Panc1 (cell line): Measurements from ENCODE around the gene EPN2. TPM values are rescaled to one million over a fixed set of nuclear protein-coding genes. Genes with fewer than 3 reads are reported as not detected.

Source experiments
- ATAC-seq: fragments of 200-7000 bp; cut with Tn5 transposase; 2 replicates; pipeline ENCODE4 v1.9.1; 2020; ENCODE audit warnings: mild to moderate bottlenecking, moderate library complexity
- BruUV-seq: library from RNA; stranded (reverse); fragments of 400-500 nt; replicated peaks from 2 replicates; lab custom pipeline; 2021; lab: Mats Ljungman, UMichigan
- CTCF ChIA-PET: fragments of 300-600 bp; sonication (Branson Sonifier 250); formaldehyde crosslinking; loops from one replicate; lab custom pipeline; 2022; ENCODE audit warnings: antibody characterized with exemption; lab: Charles Lee
- POLR2A ChIA-PET: fragments of 300-600 bp; sonication (Branson Sonifier 250); formaldehyde crosslinking; loops from one replicate; lab custom pipeline; 2022; ENCODE audit warnings: antibody characterized with exemption; lab: Charles Lee
- DNase-seq: peaks from one replicate; pipeline ENCODE4 v3.0.0-alpha.2; 2010; ENCODE audit warnings: low read depth, low spot score
- H3K27ac ChIP-seq: 2 replicates; pipeline ENCODE4 v1.5.1; 2011; ENCODE audit warnings: mild to moderate bottlenecking, low read length, inconsistent platforms
- H3K27me3 ChIP-seq: fragments of 200-500 bp; sonication (Bioruptor generic); 2 replicates; pipeline ENCODE4 v1.6.0; 2014; ENCODE audit warnings: low read length, inconsistent platforms; ENCODE audit not compliant: control insufficient read depth, insufficient read depth
- H3K36me3 ChIP-seq: fragments of 200-500 bp; sonication (Bioruptor generic); 2 replicates; pipeline ENCODE4 v1.5.1; 2014; ENCODE audit warnings: inconsistent platforms, mild to moderate bottlenecking, low read length, moderate library complexity; ENCODE audit not compliant: control insufficient read depth, insufficient read depth
- H3K4me1 ChIP-seq: 2 replicates; pipeline ENCODE4 v1.5.1; 2011; ENCODE audit warnings: inconsistent platforms, mild to moderate bottlenecking, low read length, moderate library complexity; ENCODE audit not compliant: control insufficient read depth, insufficient read depth
- H3K4me3 ChIP-seq, 2 experiments: 2 replicates each; pipeline ENCODE4 v1.5.1; 2011 to 2012; ENCODE audit warnings: low read depth in 2 of 2, low read length in 2 of 2, mild to moderate bottlenecking in 2 of 2, inconsistent platforms in 1 of 2, moderate library complexity in 1 of 2
- H3K9me3 ChIP-seq: fragments of 200-500 bp; sonication (Bioruptor generic); 2 replicates; pipeline ENCODE4 v1.5.1; 2014; ENCODE audit warnings: low read depth, mild to moderate bottlenecking, inconsistent platforms, low read length, moderate library complexity; ENCODE audit not compliant: control insufficient read depth, insufficient read depth
- CTCF ChIP-seq: fragments of 450-650 bp; IDR thresholded peaks from 2 replicates; pipeline ENCODE4 v1.5.1; 2017; ENCODE audit warnings: mild to moderate bottlenecking
- POLR2AphosphoS5 ChIP-seq: IDR thresholded peaks from 2 replicates; pipeline ENCODE4 v1.6.1; 2012; ENCODE audit warnings: mild to moderate bottlenecking, low read depth, low read length, moderate library complexity
- REST ChIP-seq, 2 experiments: IDR thresholded peaks; 2 replicates each; pipeline ENCODE4 v1.6.1; 2011 to 2012; ENCODE audit warnings: low read depth in 2 of 2, control low read depth in 1 of 2, low read length in 1 of 2, mild to moderate bottlenecking in 1 of 2, moderate library complexity in 1 of 2; ENCODE audit not compliant: insufficient read depth in 1 of 2
- SIN3A ChIP-seq: IDR thresholded peaks from 2 replicates; pipeline ENCODE4 v1.6.1; 2012; ENCODE audit warnings: low read depth, mild to moderate bottlenecking, low read length, moderate library complexity, borderline replicate concordance; ENCODE audit not compliant: insufficient read depth
- TCF7L2 ChIP-seq: IDR thresholded peaks from 2 replicates; pipeline ENCODE4 v1.6.1; 2011; ENCODE audit warnings: mild to moderate bottlenecking, low read depth, low read length, inconsistent platforms
- in situ Hi-C: cut with HindIII; loops from 2 replicates; pipeline ENCODE4 v1.10.0; 2016; ENCODE audit warnings: low sequenced_read_pairs, low pct_unique_long_range_greater_than_20kb
- intact Hi-C: fragments of 100-400 bp; cut with micrococcal nuclease; formaldehyde crosslinking; loops from one replicate; pipeline ENCODE4 v1.10.0; 2022; ENCODE audit not compliant: unreplicated experiment
- total RNA-seq: library from RNA; stranded (reverse); gene quantifications from one replicate; pipeline ENCODE4 v1.2.1, GENCODE V29; 2021; ENCODE audit not compliant: unreplicated experiment

Gene EPN2
- total RNA-seq, 1 experiment from 2014 or later, result 35.0 TPM

DNA sequence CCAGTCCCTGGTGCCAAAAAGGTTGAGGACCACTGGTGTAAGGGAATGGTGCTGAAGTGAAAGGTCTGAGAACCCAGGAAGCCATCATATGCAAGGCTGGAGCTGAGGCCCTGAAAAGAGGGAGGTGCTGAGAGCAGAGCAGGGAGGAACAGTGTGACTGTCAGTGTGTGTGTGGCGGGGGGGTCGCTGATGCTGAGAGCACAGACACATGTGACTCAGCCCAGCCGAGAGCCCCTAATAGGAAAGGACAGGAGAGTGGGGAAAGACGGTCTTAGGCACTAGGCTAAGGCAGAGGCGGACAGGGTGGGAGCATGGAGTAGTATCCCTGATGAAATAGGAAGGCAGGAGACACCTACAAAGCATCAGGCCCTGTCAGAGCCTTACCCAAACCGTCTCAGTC, 124.2 kb downstream of the EPN2 start:
- in situ Hi-C loops, result no loop called here
- Histone ChIP-seq H3K27me3 (no peaks in the 10 kb centered on the region), H3K9me3 (no peaks in the 10 kb centered on the region), H3K4me1 (peaks cover 5% of the 10 kb centered on the region), H3K27ac (no peak overlapping the region; the same call in 1 of the 2 replicates), H3K36me3 (no peaks in the 10 kb centered on the region; the same call in 1 of the 2 replicates), H3K4me3 (peak overlapping the region in 1 of 2 experiments; percentile 79; a peak in 2 of 4 replicates)
- no peak for TF ChIP-seq POLR2AphosphoS5
- TF ChIP-seq CTCF, result no peak
- no peak for TF ChIP-seq SIN3A
- no peak for TF ChIP-seq REST (IDR thresholded peaks at IDR 0.05; ENCODE audit: insufficient read depth in 1 of 2, low read depth in 2 of 2, low read length in 1 of 2)
- no peak for TF ChIP-seq TCF7L2
- ChIA-PET POLR2A (interaction anchor here (0.8 kb wide), 1 partner anchor 17 kb away, joined by 3 read pairs; the partner anchor contains the start of gene MAPK7), CTCF (no interaction called here)
- intact Hi-C loops, result no loop called here
- BruUV-seq, result no TSS peak
- ATAC-seq (no peak), DNase-seq (no peak)

- TF ChIP-seq SIN3A (no peak), REST (IDR thresholded peaks at IDR 0.05; ENCODE audit: insufficient read depth in 1 of 2, low read depth in 2 of 2, low read length in 1 of 2) (0 out of 4 replicates have a peak, but pooled peaks of 1 of the 2 experiments have one; percentile 56)
- in situ Hi-C loops, result no loop called here
- intact Hi-C loops, result loop anchor here (2.0 kb wide), 1 partner anchor 85 kb away; no protein-coding TSS in a partner anchor
- BruUV-seq, result no TSS peak
- Histone ChIP-seq H3K9me3 (no peaks in the 10 kb centered on the region), H3K4me1 (peaks cover 5% of the 10 kb centered on the region), H3K27me3 (no peaks in the 10 kb centered on the region), H3K27ac (peak overlapping the region; percentile 81), H3K4me3 (peak overlapping the region; percentile 58 to 79), H3K36me3 (no peaks in the 10 kb centered on the region; the same call in 1 of the 2 replicates)
- ChIA-PET CTCF (no interaction called here), POLR2A (interaction anchor here (0.8 kb wide), 1 partner anchor 16 kb away, joined by 3 read pairs; the partner anchor contains the start of gene MAPK7)
- ATAC-seq (no peak), DNase-seq (no peak)
These were observed 124.7 kb downstream of the EPN2 start for GRCh38 chr17:19361944-19362276.
